ENCODE results near the gene CD52.
A peak's percentile ranks its signal among the peaks of the same experiment; 100 is the strongest.

Gene CD52

DNA sequence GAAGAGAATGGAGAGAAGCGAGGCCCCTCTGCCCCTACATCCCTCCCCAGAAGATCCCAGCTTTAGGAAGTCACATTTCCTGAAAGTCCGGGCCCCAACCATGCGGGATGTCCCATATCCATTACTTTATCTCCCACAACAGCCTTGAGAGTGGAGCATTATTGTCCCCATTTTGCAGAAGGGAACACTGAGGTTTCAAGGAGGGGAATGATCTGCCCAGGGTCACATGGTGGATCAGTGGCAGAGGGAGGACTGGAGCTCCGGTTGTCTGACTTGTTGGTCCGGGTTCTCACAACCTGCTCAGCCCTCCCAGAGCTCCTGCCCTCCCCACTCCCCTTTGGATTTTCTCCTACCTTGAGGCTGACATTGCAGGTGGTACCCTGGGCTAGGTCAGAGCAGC is 38.3 kb downstream of the CD52 start:
- no peak for TF ChIP-seq GATA1 (IDR thresholded peaks at IDR 0.05; ENCODE audit: low read depth, low read length)
- no peak for TF ChIP-seq POLR2A (IDR thresholded peaks at IDR 0.05; ENCODE audit: low read length)
- no peak for DNase-seq

GRCh38 chr1:26357121-26357602 is 39.4 kb downstream of the CD52 start:
- DNase-seq: no peak

GRCh38 chr1:26358411-26359384 is 40.9 kb downstream of the CD52 start:
- TF ChIP-seq GATA1 (IDR thresholded peaks at IDR 0.05; ENCODE audit: low read depth, low read length) (no peak), POLR2A (IDR thresholded peaks at IDR 0.05; ENCODE audit: low read length) (no peak)
- DNase-seq: peak in 1 of 2 experiments; percentile 15

More at GRCh38 chr1:26357121-26357602, 39.4 kb downstream of the CD52 start:
- TF ChIP-seq POLR2A (IDR thresholded peaks at IDR 0.05; ENCODE audit: low read length) (no peak), GATA1 (IDR thresholded peaks at IDR 0.05; ENCODE audit: low read depth, low read length) (no peak)

DNA sequence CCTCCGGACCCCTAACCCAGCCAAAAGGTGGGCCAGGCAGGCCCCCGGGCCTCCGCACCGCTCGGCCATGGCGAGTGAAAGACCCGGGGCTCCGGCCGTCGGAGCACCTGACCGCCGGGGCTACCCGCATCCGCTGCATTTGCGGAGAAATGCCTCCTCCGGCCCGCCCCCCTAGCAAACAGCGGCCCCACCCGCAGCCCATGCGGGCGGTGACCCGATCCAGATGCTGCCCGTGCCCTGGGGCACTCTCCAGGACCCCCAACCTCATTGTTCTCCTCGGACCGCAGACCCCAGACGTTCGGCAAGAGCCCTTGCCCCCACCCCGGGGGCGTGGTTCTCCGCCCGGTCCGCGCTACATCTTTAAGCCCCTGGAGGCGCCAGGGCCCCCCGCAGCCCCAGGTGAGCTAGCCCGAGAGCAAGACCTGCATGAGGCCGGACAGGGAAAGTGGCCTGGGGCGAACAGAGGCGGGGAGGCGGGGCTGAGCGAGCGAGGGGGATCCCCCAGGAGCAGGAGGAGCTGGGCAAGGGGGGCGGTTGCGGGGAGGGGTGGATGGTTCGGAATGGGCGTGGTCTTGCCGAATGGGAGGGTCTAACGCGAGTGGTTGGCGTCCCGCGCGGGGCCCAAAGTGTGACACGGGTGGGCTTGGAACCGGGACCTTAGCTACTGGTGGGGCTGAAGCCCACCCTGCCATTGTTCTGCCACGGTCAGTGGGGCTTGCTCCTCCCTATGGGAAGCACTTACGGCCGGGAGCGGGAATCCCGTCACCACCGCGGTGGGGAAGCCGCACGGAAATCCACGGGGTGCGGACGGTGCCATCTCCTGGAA is 42.4 kb downstream of the CD52 start:
- TF ChIP-seq POLR2A (IDR thresholded peaks at IDR 0.05; ENCODE audit: low read length): no peak
- TF ChIP-seq GATA1 (IDR thresholded peaks at IDR 0.05; ENCODE audit: low read depth, low read length): no peak
- peak in 1 of 2 experiments; percentile 14 for DNase-seq

GRCh38 chr1:26360807-26361604 is 43.2 kb downstream of the CD52 start:
- no peak for DNase-seq
- no peak for TF ChIP-seq POLR2A (IDR thresholded peaks at IDR 0.05; ENCODE audit: low read length)
- no peak for TF ChIP-seq GATA1 (IDR thresholded peaks at IDR 0.05; ENCODE audit: low read depth, low read length)

DNA sequence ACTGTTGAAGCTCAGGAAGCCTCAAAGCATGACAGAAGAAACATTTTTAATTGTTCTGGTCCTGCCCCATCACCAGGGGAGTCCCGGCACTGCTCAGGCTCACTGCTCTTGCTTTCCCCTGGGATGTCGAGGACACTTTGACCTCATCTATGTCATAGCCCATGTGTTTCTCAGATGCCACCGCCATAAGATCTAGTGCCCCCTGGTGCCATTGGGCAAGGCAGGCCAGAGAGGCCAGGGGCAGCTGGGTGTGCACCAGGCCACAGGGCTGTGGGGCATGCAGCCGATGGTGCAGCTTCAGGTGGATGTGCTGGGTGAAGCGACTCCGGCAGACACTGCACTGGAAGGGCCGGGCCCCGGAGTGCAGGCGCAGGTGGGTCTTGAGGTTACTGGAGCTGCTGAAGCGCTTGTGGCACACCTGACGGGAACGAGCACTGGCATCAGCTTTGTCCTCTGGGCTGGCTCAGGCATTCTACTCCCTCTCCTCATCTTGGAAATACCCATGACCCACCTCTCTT is 43.9 kb downstream of the CD52 start:
- TF ChIP-seq POLR2A (IDR thresholded peaks at IDR 0.05; ENCODE audit: low read length): no peak
- TF ChIP-seq GATA1 (IDR thresholded peaks at IDR 0.05; ENCODE audit: low read depth, low read length): no peak
- no peak for DNase-seq

DNA sequence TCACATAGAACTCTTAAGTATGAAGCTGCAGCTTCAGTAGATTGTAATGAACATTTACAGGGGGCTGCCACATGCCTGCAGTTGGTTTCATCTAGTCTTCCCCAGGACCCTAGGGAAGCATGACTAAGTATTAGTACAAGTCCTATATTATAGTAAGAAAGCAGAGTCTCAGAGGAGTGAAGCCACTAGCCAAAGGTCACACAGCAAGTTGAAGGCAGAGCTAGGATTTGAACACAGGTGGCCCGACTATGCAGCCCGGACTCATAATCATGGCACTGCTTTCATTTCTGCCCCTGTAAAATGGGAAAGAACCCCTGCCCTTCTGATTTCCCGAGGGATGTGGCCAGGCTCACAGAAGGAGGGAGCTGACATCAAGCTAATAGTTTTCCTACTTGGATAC is 44.6 kb downstream of the CD52 start:
- DNase-seq: no peak

GRCh38 chr1:26363549-26364448 is 46.0 kb downstream of the CD52 start:
- peak; percentile 78 to 87 for DNase-seq
- TF ChIP-seq POLR2A (IDR thresholded peaks at IDR 0.05; ENCODE audit: low read length): no peak
- TF ChIP-seq GATA1 (IDR thresholded peaks at IDR 0.05; ENCODE audit: low read depth, low read length): no peak

More for the DNA sequence above, 44.6 kb downstream of the CD52 start:
- no peak for TF ChIP-seq POLR2A (IDR thresholded peaks at IDR 0.05; ENCODE audit: low read length)
- no peak for TF ChIP-seq GATA1 (IDR thresholded peaks at IDR 0.05; ENCODE audit: low read depth, low read length)

- TF ChIP-seq POLR2A (IDR thresholded peaks at IDR 0.05; ENCODE audit: low read length): no peak
- no peak for TF ChIP-seq GATA1 (IDR thresholded peaks at IDR 0.05; ENCODE audit: low read depth, low read length)
- no peak for DNase-seq
These were observed 47.2 kb downstream of the CD52 start for GRCh38 chr1:26364956-26365355.

GRCh38 chr1:26367441-26367840 is 49.7 kb downstream of the CD52 start:
- no peak for TF ChIP-seq POLR2A (IDR thresholded peaks at IDR 0.05; ENCODE audit: low read length)
- TF ChIP-seq GATA1 (IDR thresholded peaks at IDR 0.05; ENCODE audit: low read depth, low read length): no peak

GRCh38 chr1:26368006-26368405 is 50.2 kb downstream of the CD52 start:
- TF ChIP-seq GATA1 (IDR thresholded peaks at IDR 0.05; ENCODE audit: low read depth, low read length): no peak
- TF ChIP-seq POLR2A (IDR thresholded peaks at IDR 0.05; ENCODE audit: low read length): no peak
- DNase-seq: no peak

More at GRCh38 chr1:26367441-26367840, 49.7 kb downstream of the CD52 start:
- no peak for DNase-seq

DNA sequence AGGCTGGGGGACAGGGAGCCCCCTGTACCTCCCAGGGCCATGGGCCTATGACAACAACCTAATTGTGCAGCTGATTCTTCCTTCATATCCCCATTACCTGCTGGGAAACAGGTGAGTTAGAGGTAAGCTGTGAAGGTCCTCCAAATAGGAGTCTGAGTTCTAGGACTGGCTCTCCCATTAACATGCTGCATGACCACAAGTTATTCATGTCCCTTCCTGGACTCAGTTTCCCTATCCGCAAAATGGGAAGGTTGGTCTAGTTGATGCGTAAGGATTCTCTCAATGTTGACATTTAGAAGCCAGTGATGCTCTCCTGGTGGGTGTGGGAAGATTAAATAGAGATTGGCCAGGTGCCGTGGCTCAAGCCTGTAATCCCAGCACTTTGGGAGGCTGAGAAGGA is 50.7 kb downstream of the CD52 start:
- TF ChIP-seq POLR2A (IDR thresholded peaks at IDR 0.05; ENCODE audit: low read length) (no peak), GATA1 (IDR thresholded peaks at IDR 0.05; ENCODE audit: low read depth, low read length) (no peak)
- DNase-seq: no peak

Data from erythroblast (primary cell).